Panc1 (cell line): ENCODE measurements around the gene TRAF4.
A peak's percentile ranks its signal among the peaks of the same experiment; 100 is the strongest.

Experiments
- CTCF ChIP-seq: fragments of 450-650 bp; IDR thresholded peaks from 2 replicates; pipeline ENCODE4 v1.5.1; 2017; ENCODE audit warnings: mild to moderate bottlenecking
- POLR2AphosphoS5 ChIP-seq: IDR thresholded peaks from 2 replicates; pipeline ENCODE4 v1.6.1; 2012; ENCODE audit warnings: mild to moderate bottlenecking, low read depth, low read length, moderate library complexity
- SIN3A ChIP-seq: IDR thresholded peaks from 2 replicates; pipeline ENCODE4 v1.6.1; 2012; ENCODE audit warnings: low read depth, mild to moderate bottlenecking, low read length, moderate library complexity, borderline replicate concordance; ENCODE audit not compliant: insufficient read depth

GRCh38 chr17:28717578-28718332, 26.1 kb upstream of the TRAF4 start, which contains the start of gene RAB34:
- TF ChIP-seq CTCF (peak; percentile 70), SIN3A (peak; percentile 90; the same call in 1 of the 2 replicates), POLR2AphosphoS5 (peak; percentile 80)
